Body of pancreas (tissue), 4 donors: ENCODE measurements around the gene THPO. TPM values are rescaled to one million over a fixed set of nuclear protein-coding genes. Genes with fewer than 3 reads are reported as not detected.

Experiments used
- ATAC-seq: fragments of 150-250 bp; one replicate; pipeline ENCODE4 v1.9.1; 2016
- DNase-seq, 4 donors: peaks; one replicate each; pipeline ENCODE4 v3.0.0-alpha.2; 2019
- H3K27ac ChIP-seq, 4 donors: fragments of 200-600 bp; sonication (generic); 1 replicate in 3 of 4; 2 replicates in 1 of 4; pipeline versions ENCODE4 v1.5.1 to v1.6.1; 2016 to 2019; ENCODE audit warnings: mild to moderate bottlenecking in 1 of 4, mixed read lengths in 1 of 4, moderate library complexity in 1 of 4
- H3K27me3 ChIP-seq, 2 donors: fragments of 200-600 bp; sonication (generic); one replicate each; pipeline ENCODE4 v1.6.0; 2016; ENCODE audit warnings: mild to moderate bottlenecking in 1 of 2
- H3K36me3 ChIP-seq, 2 donors: fragments of 200-600 bp; sonication (generic); replicated peaks in 1 of 2; 2 replicates each; pipeline ENCODE4 v1.5.1; 2016; ENCODE audit warnings: low read depth in 2 of 2; ENCODE audit not compliant: insufficient read depth in 1 of 2
- H3K4me1 ChIP-seq: fragments of 200-600 bp; sonication (generic); one replicate; pipeline ENCODE4 v1.6.0; 2016
- H3K4me3 ChIP-seq, 2 donors: fragments of 200-600 bp; sonication (generic); 1 replicate in 1 of 2; 2 replicates in 1 of 2; pipeline ENCODE4 v1.5.1; 2016 to 2019
- H3K9me3 ChIP-seq, 3 donors: fragments of 200-600 bp; sonication (generic); 1 replicate in 2 of 3; 2 replicates in 1 of 3; pipeline ENCODE4 v1.5.1; 2016
- POLR2A ChIP-seq, 3 donors: fragments of 450-650 bp; IDR thresholded peaks; one replicate each; pipeline ENCODE4 v1.6.1; 2016; ENCODE audit warnings: antibody characterized with exemption in 3 of 3, mild to moderate bottlenecking in 2 of 3
- WGBS, 2 donors: methylation state at CpG; one replicate each; pipeline ENCODE4 v1.1.5; 2017; 5-methylcytosine and 5-hydroxymethylcytosine counted together
- intact Hi-C: fragments of 100-400 bp; cut with DNase I; formaldehyde crosslinking; loops from one replicate; pipeline ENCODE4 v1.15.1; 2023
- total RNA-seq, 2 donors: library from RNA; depleted of rRNA; stranded (reverse); fragments of >200 nt; gene quantifications; one replicate each; pipeline ENCODE4 v1.1.0, GENCODE V29; 2016
- TF ChIP-seq, protein P1 (sequence below), 7 experiments: fragments of 450-650 bp in 4 of 7; fragments of 200-600 bp in 3 of 7; sonication (generic) in 3 of 7; IDR thresholded peaks; one replicate each; pipeline ENCODE4 v1.5.1; 2016 to 2019; ENCODE audit warnings: antibody characterized with exemption in 7 of 7

Gene THPO
- total RNA-seq, 2 donors from 2014 or later = not detected

DNA sequence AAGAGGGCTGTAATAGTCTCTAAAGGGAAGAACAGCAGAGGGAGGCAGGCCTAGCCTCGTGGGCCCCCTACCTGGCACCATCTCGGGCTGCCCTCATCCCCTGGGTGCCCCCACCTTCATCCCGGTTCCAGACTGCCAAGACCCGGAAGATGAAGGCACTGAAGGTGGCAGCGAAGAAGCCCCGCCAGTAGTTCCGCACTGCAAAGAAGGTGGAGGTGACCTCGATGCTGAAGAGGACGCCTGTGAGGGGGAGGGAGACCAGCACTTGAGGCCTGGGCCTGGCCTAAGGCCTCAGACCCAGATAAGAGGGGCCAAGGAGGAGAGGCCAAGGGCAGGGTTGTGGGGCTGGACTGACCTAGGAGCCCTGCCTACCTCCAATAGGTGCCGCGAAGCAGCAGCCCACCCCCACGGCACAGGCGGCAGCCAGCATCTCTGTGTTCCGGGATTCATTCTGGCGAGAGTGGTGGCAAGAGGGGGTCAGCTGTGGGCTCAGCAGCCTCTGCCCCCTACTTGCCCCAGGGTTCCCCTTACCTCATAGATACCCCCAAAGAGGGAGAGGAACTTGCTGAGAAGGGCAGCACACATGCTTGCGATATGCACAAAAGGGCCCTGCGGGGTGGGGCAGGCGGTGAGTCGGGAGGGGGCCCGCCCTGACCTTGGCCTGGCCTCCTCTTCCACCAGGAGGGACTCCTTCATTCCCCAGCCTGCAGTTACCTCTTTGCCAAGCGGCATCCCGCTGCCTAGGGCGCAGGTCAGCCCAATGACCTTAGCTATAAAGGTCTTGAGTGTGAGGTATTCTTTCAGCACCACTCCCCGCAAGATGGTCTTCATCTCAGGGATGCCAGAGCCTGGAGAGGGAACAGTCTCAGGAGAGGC, 20.5 kb downstream of the THPO start:
- Histone ChIP-seq H3K27ac (no peak overlapping the region), H3K36me3 (no peaks in the 10 kb centered on the region), H3K9me3 (no peaks in the 10 kb centered on the region), H3K27me3 (no peaks in the 10 kb centered on the region), H3K4me1 (peaks cover 35% of the 10 kb centered on the region), H3K4me3 (no peak overlapping the region)
- intact Hi-C loops = no loop called here
- WGBS, 2 donors = 87 to 88% methylated on average over 20 to 24 of the region's 24 CpGs
- ATAC-seq (no peak), DNase-seq (no peak)
- TF ChIP-seq, protein P1, sequence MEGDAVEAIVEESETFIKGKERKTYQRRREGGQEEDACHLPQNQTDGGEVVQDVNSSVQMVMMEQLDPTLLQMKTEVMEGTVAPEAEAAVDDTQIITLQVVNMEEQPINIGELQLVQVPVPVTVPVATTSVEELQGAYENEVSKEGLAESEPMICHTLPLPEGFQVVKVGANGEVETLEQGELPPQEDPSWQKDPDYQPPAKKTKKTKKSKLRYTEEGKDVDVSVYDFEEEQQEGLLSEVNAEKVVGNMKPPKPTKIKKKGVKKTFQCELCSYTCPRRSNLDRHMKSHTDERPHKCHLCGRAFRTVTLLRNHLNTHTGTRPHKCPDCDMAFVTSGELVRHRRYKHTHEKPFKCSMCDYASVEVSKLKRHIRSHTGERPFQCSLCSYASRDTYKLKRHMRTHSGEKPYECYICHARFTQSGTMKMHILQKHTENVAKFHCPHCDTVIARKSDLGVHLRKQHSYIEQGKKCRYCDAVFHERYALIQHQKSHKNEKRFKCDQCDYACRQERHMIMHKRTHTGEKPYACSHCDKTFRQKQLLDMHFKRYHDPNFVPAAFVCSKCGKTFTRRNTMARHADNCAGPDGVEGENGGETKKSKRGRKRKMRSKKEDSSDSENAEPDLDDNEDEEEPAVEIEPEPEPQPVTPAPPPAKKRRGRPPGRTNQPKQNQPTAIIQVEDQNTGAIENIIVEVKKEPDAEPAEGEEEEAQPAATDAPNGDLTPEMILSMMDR (IDR thresholded peaks at IDR 0.05) = no peak
- TF ChIP-seq POLR2A (IDR thresholded peaks at IDR 0.05) = no peak

DNA sequence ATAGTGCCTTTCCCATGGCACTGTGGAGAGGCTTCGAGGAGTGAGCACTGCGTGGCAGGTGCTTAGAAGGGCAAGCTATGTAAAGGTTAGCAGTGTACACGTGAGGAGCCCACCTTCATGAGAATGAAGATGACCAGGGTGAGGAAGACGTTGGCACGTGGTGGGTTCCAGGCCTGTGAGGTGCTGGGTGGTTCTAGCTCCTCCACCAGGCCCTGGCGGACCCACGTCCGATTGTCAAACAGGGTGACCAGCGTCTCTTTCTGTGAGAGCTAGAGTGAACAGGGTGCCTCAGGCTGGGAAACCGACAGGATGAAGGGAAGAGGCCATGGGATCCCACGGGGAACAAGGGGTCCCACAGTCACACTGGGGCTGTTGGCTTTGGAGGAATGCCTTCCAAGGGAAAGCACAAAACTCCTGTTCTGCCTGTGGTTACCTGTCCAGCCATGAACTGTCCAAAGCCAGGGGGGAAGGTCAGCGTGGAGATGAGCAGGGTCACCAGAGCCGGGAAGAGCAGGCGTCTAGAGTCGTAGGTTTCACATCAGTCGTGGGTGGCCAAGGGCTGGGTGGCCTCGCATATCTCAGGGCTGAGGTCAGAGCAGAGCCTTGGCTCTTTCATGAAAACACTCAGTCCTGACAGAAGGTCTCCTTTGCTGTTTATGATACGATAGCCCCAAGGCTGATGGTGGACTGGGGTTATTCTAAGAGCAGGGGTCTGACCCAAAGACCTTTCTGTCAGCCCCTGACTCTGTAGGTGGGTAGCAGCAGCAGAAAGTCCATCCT, 22.6 kb downstream of the THPO start:
- no peaks in the 10 kb centered on the region for H3K9me3 ChIP-seq
- TF ChIP-seq, protein P1 (IDR thresholded peaks at IDR 0.05) = no peak
- TF ChIP-seq POLR2A (IDR thresholded peaks at IDR 0.05) = no peak
- H3K4me1 ChIP-seq = peaks cover 47% of the 10 kb centered on the region
- intact Hi-C loops = no loop called here
- H3K36me3 ChIP-seq = no peaks in the 10 kb centered on the region
- no peak overlapping the region for H3K27ac ChIP-seq
- ATAC-seq (no peak), DNase-seq (no peak)
- WGBS, 2 donors = 79 to 85% methylated on average over 14 to 18 of the region's 18 CpGs
- no peaks in the 10 kb centered on the region for H3K27me3 ChIP-seq
- no peak overlapping the region for H3K4me3 ChIP-seq

DNA sequence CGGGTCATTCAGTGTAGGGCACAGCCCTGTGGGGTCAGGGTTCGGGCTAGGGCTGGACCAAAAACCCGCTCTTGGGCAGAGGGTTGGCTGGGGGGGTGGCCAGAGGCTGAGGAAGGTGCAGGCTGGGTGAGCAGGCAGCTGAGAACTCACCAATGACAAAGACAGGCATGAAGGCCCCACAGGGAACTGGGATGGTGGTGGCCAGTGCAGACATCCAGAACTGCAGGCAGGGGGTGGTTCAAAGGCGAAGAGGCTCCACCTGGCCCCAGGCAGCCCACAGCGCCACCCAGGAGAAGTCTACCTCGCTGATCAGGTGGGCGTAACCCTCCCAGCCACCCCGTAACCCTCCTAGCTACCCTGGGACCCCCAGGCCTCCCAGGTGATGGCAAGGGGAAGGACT, 23.3 kb downstream of the THPO start:
- 74 to 79% methylated on average over 6 to 8 of the region's 8 CpGs for WGBS, 2 donors
- no peak for ATAC-seq
- Histone ChIP-seq H3K4me1 (peaks cover 51% of the 10 kb centered on the region), H3K36me3 (no peaks in the 10 kb centered on the region), H3K4me3 (no peak overlapping the region), H3K27ac (no peak overlapping the region), H3K27me3 (no peaks in the 10 kb centered on the region), H3K9me3 (no peaks in the 10 kb centered on the region)
- TF ChIP-seq POLR2A (IDR thresholded peaks at IDR 0.05) = no peak
- TF ChIP-seq, protein P1 (IDR thresholded peaks at IDR 0.05) = no peak
- no peak for DNase-seq
- intact Hi-C loops = no loop called here

DNA sequence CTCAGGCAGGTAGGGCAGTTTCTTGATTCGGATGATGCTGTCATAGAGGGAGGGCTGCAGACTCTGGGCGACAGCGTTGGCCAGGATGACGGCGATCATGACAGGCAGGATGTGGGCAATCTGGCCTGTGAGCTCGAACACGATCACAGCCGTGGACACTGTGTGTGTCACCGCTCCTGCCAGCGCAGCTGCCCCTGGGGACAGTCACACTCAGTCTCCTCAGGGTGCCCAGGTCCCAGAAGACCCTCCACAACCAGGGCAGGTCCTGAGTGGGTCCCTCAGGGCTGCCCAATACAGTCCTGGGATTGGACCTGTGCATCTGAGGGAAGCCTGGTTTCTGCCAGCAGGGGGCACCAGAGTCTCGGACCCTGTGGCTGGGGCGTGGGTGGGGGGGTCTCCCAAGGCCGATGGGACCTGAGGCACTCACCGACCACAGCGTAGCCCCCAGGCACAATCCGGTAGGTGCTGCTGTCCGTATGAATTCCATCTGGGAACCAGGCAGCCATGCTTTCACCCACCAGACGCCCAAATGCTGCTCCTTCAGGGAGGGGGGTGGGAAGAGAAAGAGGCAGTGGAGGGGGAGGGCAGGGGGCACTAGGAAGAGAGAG, 23.8 kb downstream of the THPO start:
- intact Hi-C loops = no loop called here
- 45 to 46% methylated on average over 5 to 18 of the region's 18 CpGs for WGBS, 2 donors
- H3K27me3 ChIP-seq = no peaks in the 10 kb centered on the region
- peaks cover 47% of the 10 kb centered on the region for H3K4me1 ChIP-seq
- H3K36me3 ChIP-seq = no peaks in the 10 kb centered on the region
- DNase-seq = peak; percentile 50 to 68 (median 58)
- TF ChIP-seq, protein P1 (IDR thresholded peaks at IDR 0.05) = peak; percentile 44 to 77 (median 54)
- TF ChIP-seq POLR2A (IDR thresholded peaks at IDR 0.05) = no peak
- no peak for ATAC-seq
- no peak overlapping the region for H3K27ac ChIP-seq
- no peak overlapping the region for H3K4me3 ChIP-seq
- H3K9me3 ChIP-seq = no peaks in the 10 kb centered on the region
